SK-N-SH (cell line): ENCODE data around the gene SPATA12. TPM values are rescaled to one million over a fixed set of nuclear protein-coding genes. Genes with fewer than 3 reads are reported as not detected.

Experiments used
- CTCF ChIA-PET: fragments of 300-600, 350-600 bp; formaldehyde crosslinking; extraction: SDS; loops from one replicate; lab custom pipeline; 2021; lab: Yijun Ruan, JAX
- POLR2A ChIA-PET: fragments of 350-600 bp; sonication (Branson Sonifier 250); formaldehyde crosslinking; extraction: SDS; loops from one replicate; lab custom pipeline; 2020; ENCODE audit warnings: antibody characterized with exemption, inconsistent platforms; lab: Yijun Ruan, JAX
- DNase-seq: peaks from one replicate; pipeline ENCODE4 v3.0.0; 2012
- H2AFZ ChIP-seq: fragments of 200-600 bp; sonication (generic); 2 replicates; pipeline ENCODE4 v1.8.1; 2016; ENCODE audit warnings: antibody characterized with exemption, mild to moderate bottlenecking, low read depth
- H3F3A ChIP-seq: fragments of 200-600 bp; sonication (generic); replicated peaks from 2 replicates; pipeline ENCODE3; 2016; ENCODE audit warnings: antibody characterized with exemption, mild to moderate bottlenecking; ENCODE audit not compliant: insufficient read depth
- H3K27ac ChIP-seq, 2 experiments: fragments of 200-500 bp in 1 of 2; fragments of 200-600 bp in 1 of 2; sonication (Bioruptor generic) in 1 of 2; sonication (generic), shearing (Covaris generic) in 1 of 2; 2 replicates each; pipeline versions ENCODE4 v1.5.1 to v1.6.1; 2014 to 2016; ENCODE audit warnings: low read depth in 2 of 2, inconsistent platforms in 1 of 2, low read length in 1 of 2, mild to moderate bottlenecking in 1 of 2, mixed read lengths in 1 of 2
- H3K27me3 ChIP-seq: fragments of 200-600 bp; sonication (generic), shearing (Covaris generic); 2 replicates; pipeline ENCODE4 v1.6.1; 2016; ENCODE audit warnings: mixed run types; ENCODE audit not compliant: insufficient read depth
- H3K36me3 ChIP-seq, 2 experiments: fragments of 200-500 bp in 1 of 2; fragments of 200-600 bp in 1 of 2; sonication (Bioruptor generic) in 1 of 2; sonication (generic) in 1 of 2; replicated peaks in 1 of 2; 2 replicates each; pipeline versions ENCODE3 to v1.5.1; 2014 to 2016; ENCODE audit warnings: low read length in 1 of 2, mild to moderate bottlenecking in 1 of 2; ENCODE audit not compliant: insufficient read depth in 2 of 2, control insufficient read depth in 1 of 2
- H3K4me1 ChIP-seq, 2 experiments: fragments of 200-500 bp in 1 of 2; fragments of 200-600 bp in 1 of 2; sonication (Bioruptor generic) in 1 of 2; sonication (generic), shearing (Covaris generic) in 1 of 2; 2 replicates each; pipeline versions ENCODE4 v1.5.1 to v1.6.1; 2014 to 2016; ENCODE audit warnings: low read depth in 1 of 2, low read length in 1 of 2, mixed run types in 1 of 2; ENCODE audit not compliant: insufficient read depth in 2 of 2, control insufficient read depth in 1 of 2
- H3K4me2 ChIP-seq: fragments of 200-600 bp; sonication (generic), shearing (Covaris generic); 2 replicates; pipeline ENCODE4 v1.6.1; 2017; ENCODE audit warnings: mixed run types
- H3K4me3 ChIP-seq, 2 experiments: fragments of 200-500 bp in 1 of 2; fragments of 200-600 bp in 1 of 2; sonication (Bioruptor generic) in 1 of 2; sonication (generic), shearing (Covaris generic) in 1 of 2; 2 replicates each; pipeline versions ENCODE4 v1.5.1 to v1.8.1; 2014 to 2016; ENCODE audit warnings: low read depth in 2 of 2, inconsistent platforms in 1 of 2, low read length in 1 of 2, mild to moderate bottlenecking in 1 of 2, mixed read lengths in 1 of 2, moderate library complexity in 1 of 2
- H3K79me2 ChIP-seq: fragments of 200-600 bp; sonication (generic); 2 replicates; pipeline ENCODE4 v1.8.1; 2017; ENCODE audit warnings: mild to moderate bottlenecking; ENCODE audit not compliant: insufficient read depth
- H3K9ac ChIP-seq: fragments of 200-600 bp; sonication (generic); 2 replicates; pipeline ENCODE4 v1.6.1; 2017; ENCODE audit warnings: mixed run types
- H3K9me2 ChIP-seq: fragments of 200-600 bp; sonication (generic); 2 replicates; pipeline ENCODE4 v1.6.1; 2017; ENCODE audit warnings: mixed run types
- H3K9me3 ChIP-seq: fragments of 200-600 bp; sonication (generic); 2 replicates; pipeline ENCODE4 v1.6.1; 2017; ENCODE audit warnings: mixed run types, mild to moderate bottlenecking, moderate library complexity
- H4K20me1 ChIP-seq: fragments of 200-600 bp; sonication (generic); 2 replicates; pipeline ENCODE4 v1.6.1; 2017; ENCODE audit warnings: mild to moderate bottlenecking, mixed run types; ENCODE audit not compliant: insufficient read depth
- CTCF ChIP-seq: fragments of 200-600 bp; sonication (generic); IDR thresholded peaks from 2 replicates; pipeline ENCODE4 v1.6.1; 2017; ENCODE audit warnings: antibody characterized with exemption, mild to moderate bottlenecking, moderate library complexity
- ELF1 ChIP-seq: IDR thresholded peaks from 2 replicates; pipeline ENCODE4 v1.4.0; 2012
- EP300 ChIP-seq, 2 experiments: IDR thresholded peaks; 2 replicates each; pipeline versions ENCODE4 v1.4.0 to v1.6.1; 2012; ENCODE audit warnings: borderline replicate concordance in 1 of 2, low read depth in 1 of 2, low read length in 1 of 2
- EZH2phosphoT487 ChIP-seq: fragments of 200-600 bp; sonication (generic); IDR thresholded peaks from 2 replicates; pipeline ENCODE4 v1.6.1; 2017; ENCODE audit warnings: low read depth, mixed run types, mild to moderate bottlenecking, antibody characterized with exemption, moderate library complexity, borderline replicate concordance
- FOSL2 ChIP-seq: IDR thresholded peaks from 2 replicates; pipeline ENCODE4 v1.4.0; 2012; ENCODE audit warnings: low read depth, mild to moderate bottlenecking, moderate library complexity, borderline replicate concordance
- JUND ChIP-seq: IDR thresholded peaks from 2 replicates; pipeline ENCODE4 v1.4.0; 2012
- MAX ChIP-seq: IDR thresholded peaks from 2 replicates; pipeline ENCODE4 v1.4.0; 2012; ENCODE audit warnings: low read depth
- NFIC ChIP-seq: IDR thresholded peaks from 2 replicates; pipeline ENCODE4 v1.4.0; 2012; ENCODE audit warnings: borderline replicate concordance
- RAD21 ChIP-seq: IDR thresholded peaks from 2 replicates; pipeline ENCODE4 v1.6.1; 2012; ENCODE audit warnings: mild to moderate bottlenecking, low read length
- RFX5 ChIP-seq: IDR thresholded peaks from 2 replicates; pipeline ENCODE4 v1.6.1; 2012; ENCODE audit warnings: mild to moderate bottlenecking, improper control_type of control experiment, low read length
- SIN3A ChIP-seq: IDR thresholded peaks from 2 replicates; pipeline ENCODE4 v1.6.1; 2012; ENCODE audit warnings: low read depth, mild to moderate bottlenecking, low read length, moderate library complexity, borderline replicate concordance
- TCF12 ChIP-seq: IDR thresholded peaks from 2 replicates; pipeline ENCODE4 v1.4.0; 2012
- USF1 ChIP-seq: IDR thresholded peaks from 2 replicates; pipeline ENCODE4 v1.4.0; 2012; ENCODE audit warnings: low read depth, borderline replicate concordance
- USF2 ChIP-seq: fragments of 150-350 bp; IDR thresholded peaks from 2 replicates; pipeline ENCODE4 v1.6.1; 2017; ENCODE audit warnings: antibody characterized with exemption, low read length, low read depth, borderline replicate concordance
- WGBS: methylation state at CpG from one replicate; pipeline ENCODE4 v1.1.6; 2017; ENCODE audit warnings: low lambda C conversion rate; 5-methylcytosine and 5-hydroxymethylcytosine counted together
- polyA plus RNA-seq, 3 experiments: library from polyadenylated mRNA; depleted of rRNA; stranded (reverse); fragments of >200 nt; gene quantifications; 2 replicates each; pipeline ENCODE4 v1.2.3, GENCODE V29; 2012

SPATA12 gene
- 0.24 and 0.33 TPM in 2 replicates for polyA plus RNA-seq (2012; rRNA removed)
- 0.29 and 0.32 TPM in 2 replicates for polyA plus RNA-seq (2012; cell fraction: cytosol; rRNA removed)
- 0.13 and 0.24 TPM in 2 replicates for polyA plus RNA-seq (2012; cell fraction: nucleus; rRNA removed)

- H3K4me1 ChIP-seq: no peaks in the 10 kb centered on the region; a peak in 1 of 4 replicates
- peak; percentile 51; the same call in 1 of the 2 replicates for TF ChIP-seq MAX
- TF ChIP-seq TCF12: peak; percentile 66; the same call in 1 of the 2 replicates
- no peak for TF ChIP-seq RFX5
- peak; percentile 18; the same call in 1 of the 2 replicates for TF ChIP-seq NFIC
- peak; percentile 28; the same call in 1 of the 2 replicates for TF ChIP-seq ELF1
- TF ChIP-seq FOSL2: peak; percentile 95
- TF ChIP-seq EZH2phosphoT487: no peak
- no peak for TF ChIP-seq SIN3A
- peak in 1 of 2 experiments; percentile 40; a peak in 1 of 4 replicates for TF ChIP-seq EP300 (IDR thresholded peaks at IDR 0.05; ENCODE audit: borderline replicate concordance in 1 of 2, low read depth in 1 of 2, low read length in 1 of 2)
- TF ChIP-seq CTCF: no peak
- TF ChIP-seq RAD21: no peak
- peak; percentile 89 for TF ChIP-seq JUND
- peak; percentile 91 for TF ChIP-seq USF1
- TF ChIP-seq USF2: peak; percentile 39; the same call in 1 of the 2 replicates
- no peaks in the 10 kb centered on the region for H3K36me3 ChIP-seq
- POLR2A ChIA-PET: no interaction called here
- WGBS: 45% methylated on average over 11 of the region's 11 CpGs
- H3F3A ChIP-seq: peaks cover 4% of the 10 kb centered on the region
- CTCF ChIA-PET: interaction anchor here (1.4 to 1.5 kb wide), 2 partner anchors 17 to 65 kb away, joined by 4 read pairs; no protein-coding TSS in a partner anchor
- peak within 1 kb of the TSS; percentile 49 for H3K4me2 ChIP-seq
- peak; percentile 39 for DNase-seq
- H3K9me3 ChIP-seq: no peaks in the 10 kb centered on the region
- no peaks in the 10 kb centered on the region for H4K20me1 ChIP-seq
- no peaks in the 10 kb centered on the region for H3K27me3 ChIP-seq
- H2AFZ ChIP-seq: peak within 1 kb of the TSS; percentile 86; the same call in 1 of the 2 replicates
- peak within 1 kb of the TSS in 1 of 2 experiments; percentile 42; a peak in 2 of 4 replicates for H3K27ac ChIP-seq
- H3K9me2 ChIP-seq: no peaks in the 10 kb centered on the region
- no peak within 1 kb of the TSS for H3K4me3 ChIP-seq
- H3K79me2 ChIP-seq: no peaks in the 10 kb centered on the region
- H3K9ac ChIP-seq: peak within 1 kb of the TSS; percentile 51; the same call in 1 of the 2 replicates
These were observed at the start of gene SPATA12 for GRCh38 chr3:57060089-57060821. TSS of gene SPATA12 (plus strand) at chr3:57060664. CDS start at chr3:57073695, 13,031 bp downstream.
